ENCODE measurements around the gene TNNT2. TPM values are rescaled to one million over a fixed set of nuclear protein-coding genes. Genes with fewer than 3 reads are reported as not detected.

The TNNT2 gene
- total RNA-seq, 1 donor from 2014 or later: 1.9 TPM

DNA sequence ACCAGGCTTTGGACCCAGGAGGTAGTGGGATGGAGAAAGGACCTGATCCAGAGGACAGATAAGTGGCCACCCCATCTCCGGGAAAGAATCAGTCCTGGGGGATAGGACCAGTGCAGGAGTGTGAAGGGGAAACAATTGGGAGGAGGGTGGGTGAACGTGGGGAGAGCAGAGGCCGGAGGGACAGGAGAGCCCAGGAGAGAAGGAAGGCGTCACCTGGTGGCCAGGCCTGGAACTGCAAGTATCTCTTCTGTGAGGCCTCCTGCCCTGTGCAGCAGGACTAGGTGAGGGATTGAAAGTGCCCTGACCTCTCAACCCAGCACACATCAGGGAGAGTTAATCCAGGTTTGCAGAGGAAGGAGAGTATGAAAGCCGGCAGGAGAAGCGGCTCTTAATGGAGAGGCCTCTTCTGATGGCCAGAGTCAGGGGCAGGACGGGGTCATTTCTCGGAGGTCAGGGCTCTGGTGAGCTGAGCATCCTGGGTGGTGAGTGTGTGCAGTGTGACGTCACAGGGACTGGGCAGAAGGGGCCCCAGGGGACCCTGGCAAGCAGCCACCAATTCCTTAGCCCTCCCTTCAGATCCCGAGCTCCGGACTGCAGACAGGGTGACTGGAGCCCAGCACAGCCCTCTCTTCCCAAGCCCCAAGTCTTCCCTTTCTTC lies 30.8 kb upstream of the TNNT2 start:
- Mint-ChIP-seq H3K27ac (peak overlapping the region; percentile 13), H3K9me3 (ENCODE audit: low read depth) (no peaks in the 10 kb centered on the region), H3K4me3 (ENCODE audit: low read depth) (no peak overlapping the region), H3K27me3 (peaks cover 6% of the 10 kb centered on the region), H3K36me3 (ENCODE audit: insufficient read depth) (no peaks in the 10 kb centered on the region), H3K4me1 (ENCODE audit: low read depth) (peaks cover 17% of the 10 kb centered on the region)
- TF ChIP-seq, protein P1, sequence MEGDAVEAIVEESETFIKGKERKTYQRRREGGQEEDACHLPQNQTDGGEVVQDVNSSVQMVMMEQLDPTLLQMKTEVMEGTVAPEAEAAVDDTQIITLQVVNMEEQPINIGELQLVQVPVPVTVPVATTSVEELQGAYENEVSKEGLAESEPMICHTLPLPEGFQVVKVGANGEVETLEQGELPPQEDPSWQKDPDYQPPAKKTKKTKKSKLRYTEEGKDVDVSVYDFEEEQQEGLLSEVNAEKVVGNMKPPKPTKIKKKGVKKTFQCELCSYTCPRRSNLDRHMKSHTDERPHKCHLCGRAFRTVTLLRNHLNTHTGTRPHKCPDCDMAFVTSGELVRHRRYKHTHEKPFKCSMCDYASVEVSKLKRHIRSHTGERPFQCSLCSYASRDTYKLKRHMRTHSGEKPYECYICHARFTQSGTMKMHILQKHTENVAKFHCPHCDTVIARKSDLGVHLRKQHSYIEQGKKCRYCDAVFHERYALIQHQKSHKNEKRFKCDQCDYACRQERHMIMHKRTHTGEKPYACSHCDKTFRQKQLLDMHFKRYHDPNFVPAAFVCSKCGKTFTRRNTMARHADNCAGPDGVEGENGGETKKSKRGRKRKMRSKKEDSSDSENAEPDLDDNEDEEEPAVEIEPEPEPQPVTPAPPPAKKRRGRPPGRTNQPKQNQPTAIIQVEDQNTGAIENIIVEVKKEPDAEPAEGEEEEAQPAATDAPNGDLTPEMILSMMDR (IDR thresholded peaks at IDR 0.05; ENCODE audit: unreplicated experiment): peak; percentile 93
- DNase-seq (ENCODE audit: low spot score, unreplicated experiment): peak; percentile 82

DNA sequence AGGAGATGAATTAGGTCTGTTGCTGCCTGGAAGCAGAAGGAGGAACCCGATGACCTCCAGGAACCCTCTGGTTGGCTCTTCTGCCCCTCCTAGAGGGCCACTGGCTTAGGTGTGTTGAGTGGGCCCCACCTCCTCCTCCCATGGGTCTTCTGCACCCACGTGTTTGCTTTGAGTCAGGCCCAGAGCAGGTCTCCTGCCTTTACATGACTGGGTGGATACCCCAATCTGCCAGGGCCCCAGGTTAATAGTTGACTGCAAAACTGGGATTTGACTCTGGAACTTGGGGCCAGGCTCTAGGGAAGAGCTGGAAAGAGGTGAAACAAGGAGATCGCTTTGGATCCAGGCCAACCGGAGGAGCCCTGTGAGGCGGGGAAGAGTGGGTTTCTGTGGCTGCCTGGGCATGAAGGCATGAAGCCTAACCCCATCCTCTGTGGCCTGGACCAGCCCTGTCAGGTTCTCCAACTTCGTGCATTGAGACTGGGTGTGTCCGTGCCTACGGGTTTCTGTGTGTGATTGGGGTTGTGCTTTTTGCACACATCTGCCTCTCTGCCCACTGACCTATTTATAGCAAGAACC lies 29.4 kb upstream of the TNNT2 start:
- peaks cover 17% of the 10 kb centered on the region for H3K4me1 Mint-ChIP-seq (ENCODE audit: low read depth)
- H3K4me3 Mint-ChIP-seq (ENCODE audit: low read depth): no peak overlapping the region
- H3K27ac Mint-ChIP-seq: no peak overlapping the region
- TF ChIP-seq, protein P1 (IDR thresholded peaks at IDR 0.05; ENCODE audit: unreplicated experiment): no peak
- no peak for DNase-seq (ENCODE audit: low spot score, unreplicated experiment)
- no peaks in the 10 kb centered on the region for H3K36me3 Mint-ChIP-seq (ENCODE audit: insufficient read depth)
- H3K9me3 Mint-ChIP-seq (ENCODE audit: low read depth): no peaks in the 10 kb centered on the region
- peaks cover 6% of the 10 kb centered on the region for H3K27me3 Mint-ChIP-seq

GRCh38 chr1:201405484-201405831 lies 28.0 kb upstream of the TNNT2 start:
- Mint-ChIP-seq H3K4me3 (ENCODE audit: low read depth) (no peak overlapping the region), H3K4me1 (ENCODE audit: low read depth) (peaks cover 22% of the 10 kb centered on the region), H3K36me3 (ENCODE audit: insufficient read depth) (peaks cover 2% of the 10 kb centered on the region), H3K27ac (no peak overlapping the region), H3K27me3 (peaks cover 6% of the 10 kb centered on the region), H3K9me3 (ENCODE audit: low read depth) (no peaks in the 10 kb centered on the region)
- TF ChIP-seq, protein P1 (IDR thresholded peaks at IDR 0.05; ENCODE audit: unreplicated experiment): no peak
- peak; percentile 25 for DNase-seq (ENCODE audit: low spot score, unreplicated experiment)

- H3K27me3 Mint-ChIP-seq: peaks cover 6% of the 10 kb centered on the region
- no peak overlapping the region for H3K4me3 Mint-ChIP-seq (ENCODE audit: low read depth)
- no peak overlapping the region for H3K27ac Mint-ChIP-seq
- no peaks in the 10 kb centered on the region for H3K9me3 Mint-ChIP-seq (ENCODE audit: low read depth)
- TF ChIP-seq, protein P1 (IDR thresholded peaks at IDR 0.05; ENCODE audit: unreplicated experiment): no peak
- no peak for DNase-seq (ENCODE audit: low spot score, unreplicated experiment)
- H3K36me3 Mint-ChIP-seq (ENCODE audit: insufficient read depth): peaks cover 2% of the 10 kb centered on the region
- peaks cover 26% of the 10 kb centered on the region for H3K4me1 Mint-ChIP-seq (ENCODE audit: low read depth)
These were observed 27.4 kb upstream of the TNNT2 start for GRCh38 chr1:201404722-201405483.

- H3K27ac Mint-ChIP-seq: no peak overlapping the region
- H3K27me3 Mint-ChIP-seq: peaks cover 2% of the 10 kb centered on the region
- DNase-seq (ENCODE audit: low spot score, unreplicated experiment): no peak
- peaks cover 27% of the 10 kb centered on the region for H3K4me1 Mint-ChIP-seq (ENCODE audit: low read depth)
- H3K4me3 Mint-ChIP-seq (ENCODE audit: low read depth): no peak overlapping the region
- TF ChIP-seq, protein P1 (IDR thresholded peaks at IDR 0.05; ENCODE audit: unreplicated experiment): no peak
- H3K9me3 Mint-ChIP-seq (ENCODE audit: low read depth): no peaks in the 10 kb centered on the region
- peaks cover 2% of the 10 kb centered on the region for H3K36me3 Mint-ChIP-seq (ENCODE audit: insufficient read depth)
These were observed 26.6 kb upstream of the TNNT2 start for GRCh38 chr1:201404055-201404454.

Data from progenitor cell of endocrine pancreas (in vitro differentiated cells).